GM18505 (cell line): ENCODE measurements around the gene GINS2.

Experiments used
- ATAC-seq: cut with Tn5 transposase; IDR thresholded peaks from one replicate; pipeline ENCODE4 v1.9.1; 2021; ENCODE audit not compliant: unreplicated experiment
- POLR2A ChIP-seq: IDR thresholded peaks from 4 replicates; pipeline ENCODE4 v1.6.1; 2011; ENCODE audit warnings: borderline replicate concordance; ENCODE audit not compliant: insufficient read depth, insufficient read length; ENCODE audit errors: extremely low read depth

Gene GINS2

DNA sequence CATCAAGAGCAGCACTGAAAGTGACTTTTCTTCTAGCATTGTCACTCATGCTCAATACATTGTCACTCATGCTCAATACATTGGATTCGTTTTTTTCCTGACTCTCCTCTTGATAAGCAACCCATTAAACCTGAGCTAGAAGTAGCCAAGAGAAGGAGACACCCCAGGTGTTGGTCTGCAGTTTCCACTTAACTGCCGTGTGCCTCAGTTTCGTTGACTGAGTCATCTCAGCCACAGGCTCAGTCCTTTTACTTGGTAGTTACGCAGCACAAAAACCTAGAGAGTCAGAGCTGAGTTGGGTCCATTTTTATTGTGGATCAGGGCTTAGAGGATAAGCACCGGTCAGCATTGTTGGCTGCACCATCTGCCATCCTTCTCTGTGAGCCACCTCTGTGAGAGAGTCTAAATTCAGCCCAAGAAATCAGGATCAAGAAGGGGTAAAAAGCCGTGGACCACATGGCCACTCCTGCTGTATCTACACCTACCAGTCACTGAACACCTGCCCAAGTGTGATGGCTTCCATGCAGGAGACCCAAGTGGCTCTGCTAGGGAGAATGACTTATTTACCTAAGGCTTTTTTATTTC lies 11.3 kb downstream of the GINS2 start:
- TF ChIP-seq POLR2A = no peak
- ATAC-seq = no peak

DNA sequence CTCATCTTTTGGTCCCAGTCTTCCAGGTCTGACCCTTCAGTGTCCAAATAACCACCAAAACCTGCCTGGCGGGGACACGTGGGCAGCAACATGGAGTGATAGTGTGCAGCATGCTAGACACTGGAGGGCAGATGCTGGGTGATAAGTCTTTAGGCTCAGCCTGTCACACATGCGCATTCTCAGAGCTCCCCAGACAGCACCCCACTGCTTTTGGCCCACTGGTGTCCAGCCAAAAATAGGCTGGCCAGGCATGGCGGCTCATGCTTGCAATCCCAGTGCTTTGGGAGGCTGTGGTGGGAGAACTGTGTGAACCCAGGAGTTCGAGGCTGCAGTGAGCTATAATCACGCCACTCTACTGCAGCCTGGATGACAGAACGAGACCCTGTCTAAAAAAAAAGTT lies 12.3 kb downstream of the GINS2 start:
- no peak for ATAC-seq

DNA sequence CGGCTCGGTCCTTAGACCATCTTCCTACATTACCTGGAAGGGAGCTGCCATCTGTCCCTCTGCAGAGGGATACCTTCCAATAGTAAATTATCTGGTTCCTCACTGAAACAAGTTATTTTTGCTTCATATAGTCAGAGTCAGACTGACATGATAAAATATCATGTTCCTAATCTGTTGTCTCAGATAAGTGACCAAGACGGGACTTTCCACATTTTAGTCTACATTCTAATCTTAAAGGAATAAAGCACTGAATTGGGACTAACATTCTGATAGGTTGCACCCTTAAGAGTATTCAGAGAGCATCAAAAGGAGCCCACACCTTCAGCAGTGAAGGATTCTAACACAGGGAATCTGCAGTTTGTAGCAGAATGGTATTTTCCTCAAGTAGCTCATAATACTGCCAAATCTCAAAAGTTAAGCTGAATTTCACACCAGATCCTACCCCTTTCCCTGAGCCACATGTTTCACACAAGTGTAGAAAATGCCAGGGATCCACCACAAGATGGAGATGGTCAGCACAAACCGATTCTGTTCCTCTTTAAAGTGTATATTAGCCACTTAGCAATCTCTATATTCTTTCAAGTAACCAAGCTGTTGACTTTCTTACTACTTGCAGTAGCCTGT lies 13.4 kb downstream of the GINS2 start:
- no peak for TF ChIP-seq POLR2A
- ATAC-seq = no peak

More for the DNA sequence above, 12.3 kb downstream of the GINS2 start:
- TF ChIP-seq POLR2A = no peak

DNA sequence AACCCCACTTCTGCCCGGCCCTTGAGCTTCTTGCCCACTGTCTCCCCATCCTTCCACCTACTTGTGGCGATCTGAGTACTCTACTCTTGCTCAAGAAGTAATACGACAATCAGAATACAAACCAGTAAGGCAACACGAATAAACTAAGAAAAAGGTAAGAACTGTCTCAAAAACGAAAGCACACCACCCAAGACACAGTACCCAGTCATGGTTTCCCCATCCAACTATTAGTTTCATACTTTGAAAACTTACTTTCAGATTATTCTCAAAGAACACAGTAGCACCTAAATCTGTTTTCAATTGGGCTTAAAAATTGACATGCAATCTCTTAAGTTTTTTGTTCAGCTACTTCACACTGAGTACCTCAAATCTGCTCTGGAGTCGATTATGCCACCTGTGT lies 13.9 kb downstream of the GINS2 start:
- TF ChIP-seq POLR2A = no peak
- ATAC-seq = no peak

DNA sequence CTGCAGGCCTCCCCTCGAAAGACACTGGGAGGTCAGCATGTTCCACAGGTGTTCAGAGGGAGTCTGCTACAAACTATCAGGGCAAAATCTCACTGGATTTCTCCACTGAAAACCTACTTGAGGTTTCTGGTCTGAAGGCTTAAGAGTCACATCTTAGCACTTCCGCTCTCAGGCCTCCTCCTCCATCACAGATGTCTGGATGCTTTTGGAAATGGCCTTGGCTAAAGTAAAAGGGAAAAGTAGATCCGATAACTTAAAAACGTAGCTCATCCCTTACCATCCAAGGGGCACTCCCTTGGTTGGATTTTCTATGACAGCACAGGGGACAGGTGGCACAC lies 14.4 kb downstream of the GINS2 start:
- no peak for TF ChIP-seq POLR2A

DNA sequence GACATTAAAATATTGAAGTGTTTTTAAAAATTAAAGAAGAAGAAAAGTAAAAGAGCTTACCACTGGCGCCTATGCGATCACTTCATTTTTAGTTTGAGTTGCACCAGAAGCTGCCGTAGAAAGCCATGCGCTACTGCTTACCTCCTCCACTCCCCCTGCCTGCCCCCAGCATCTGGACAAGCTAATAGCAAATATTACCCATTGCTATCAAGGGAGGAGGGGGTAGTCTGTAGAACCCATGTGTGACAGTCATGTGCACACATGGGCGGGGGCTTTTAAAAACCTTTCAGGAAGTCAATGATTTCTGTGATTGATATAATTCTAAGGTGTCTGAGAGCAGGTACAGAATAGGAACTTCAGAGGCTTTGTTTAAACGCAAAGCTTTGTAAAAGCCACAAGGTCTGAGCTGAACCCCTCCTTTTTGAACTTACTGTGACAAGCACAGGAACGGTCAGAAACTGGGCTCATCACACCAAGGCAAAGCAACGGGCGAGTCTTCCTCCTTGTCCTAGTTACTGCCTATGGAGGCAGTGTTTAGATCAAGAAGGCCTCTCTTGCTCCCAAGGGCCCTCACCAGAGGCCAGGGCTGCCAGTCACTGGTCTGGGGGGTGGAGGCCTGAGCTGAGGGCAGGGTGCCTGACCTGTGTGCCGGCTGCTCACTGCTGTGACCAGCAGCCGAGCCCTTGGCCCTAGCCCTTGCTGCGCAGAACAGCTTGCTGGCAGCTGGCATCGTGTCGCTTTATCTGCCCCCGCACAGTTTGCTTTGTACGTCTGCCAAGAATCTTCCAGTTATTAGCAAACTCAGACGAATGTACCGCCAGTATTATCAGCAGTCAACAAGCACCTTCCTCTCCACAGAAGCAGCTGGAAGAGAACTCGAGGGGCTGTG lies 15.0 kb downstream of the GINS2 start:
- no peak for TF ChIP-seq POLR2A
- no peak for ATAC-seq

More for the DNA sequence above, 14.4 kb downstream of the GINS2 start:
- no peak for ATAC-seq

DNA sequence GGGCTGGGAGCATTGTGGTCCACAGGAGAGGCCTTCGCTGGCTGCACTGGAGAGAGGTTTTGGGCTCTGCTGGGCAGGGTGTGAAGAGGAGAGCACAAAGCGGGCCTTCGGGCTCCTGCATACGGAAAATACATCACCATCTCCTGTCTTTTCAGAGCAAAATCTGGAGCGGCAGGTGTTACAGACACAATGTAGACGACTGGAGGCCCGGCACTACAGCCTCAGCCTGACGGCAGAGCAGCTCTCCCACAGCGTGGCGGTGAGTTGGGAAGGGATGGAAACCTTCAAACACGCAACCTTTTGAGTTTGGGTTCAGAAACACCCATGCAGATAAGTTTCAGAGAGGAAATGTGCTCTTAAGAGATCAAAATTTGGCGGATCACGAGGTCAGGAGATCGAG lies 17.9 kb downstream of the GINS2 start:
- TF ChIP-seq POLR2A = no peak
- ATAC-seq = no peak

DNA sequence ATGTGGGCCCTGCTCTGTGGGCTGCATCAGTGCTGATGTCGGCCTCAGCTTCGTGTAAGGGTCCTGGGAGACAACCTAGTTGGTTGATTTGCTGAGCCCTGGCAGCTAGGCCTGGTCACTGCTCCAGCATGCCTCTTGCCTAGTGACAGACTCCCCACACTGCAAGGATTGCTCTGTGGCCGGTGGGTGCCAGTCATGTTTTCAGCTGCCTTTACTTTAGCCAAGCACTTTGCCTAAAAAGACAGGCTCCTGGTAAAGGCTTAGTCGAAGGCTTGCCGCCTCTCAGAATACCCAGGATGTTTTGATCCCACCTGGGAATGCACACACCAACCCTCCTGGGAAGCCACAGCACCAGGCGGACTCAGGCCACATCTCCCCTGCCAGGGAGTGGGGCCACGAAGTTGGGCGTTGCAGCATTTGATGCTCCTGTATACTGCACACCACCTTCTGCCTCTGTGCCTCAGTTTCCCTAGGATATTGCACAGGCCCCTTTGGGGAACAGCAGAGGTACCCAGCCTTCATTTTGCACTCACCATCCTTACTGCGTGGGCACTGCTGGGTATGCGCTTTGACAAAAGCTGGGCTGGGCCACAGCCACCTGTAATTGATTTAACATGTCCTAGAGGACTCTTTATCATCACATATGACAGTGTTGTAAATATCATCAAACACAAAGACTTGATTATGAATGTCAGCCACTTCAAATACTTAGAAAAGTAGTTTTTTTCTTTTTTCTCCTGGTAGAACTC lies 19.9 kb downstream of the GINS2 start:
- TF ChIP-seq POLR2A = no peak
- no peak for ATAC-seq

DNA sequence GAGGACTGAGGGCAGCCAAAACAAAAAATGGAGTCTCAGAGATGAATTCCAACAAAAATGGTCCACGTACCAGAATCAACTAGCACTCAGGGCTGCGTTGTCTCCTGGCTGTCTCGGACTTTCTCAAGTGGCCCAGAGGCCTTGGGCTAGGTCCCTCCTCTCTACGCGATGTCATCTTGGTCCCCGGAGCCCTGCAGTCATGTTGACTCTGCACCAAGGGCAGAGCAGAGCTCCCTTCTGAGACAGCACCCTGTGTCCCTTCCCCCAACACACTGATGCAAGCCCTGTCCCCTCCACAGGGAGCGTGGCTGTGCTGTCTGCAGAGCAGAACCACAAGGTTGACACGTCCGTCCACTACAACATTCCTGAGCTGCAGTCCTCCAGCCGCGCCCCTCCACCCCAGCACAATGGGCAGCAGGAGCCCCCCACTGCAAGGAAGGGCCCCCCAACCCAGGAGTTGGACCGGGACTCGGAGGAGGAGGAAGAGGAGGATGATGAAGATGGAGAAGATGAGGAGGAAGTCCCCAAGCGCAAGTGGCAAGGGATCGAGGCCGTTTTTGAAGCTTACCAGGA lies 20.8 kb downstream of the GINS2 start:
- TF ChIP-seq POLR2A = no peak
- no peak for ATAC-seq

DNA sequence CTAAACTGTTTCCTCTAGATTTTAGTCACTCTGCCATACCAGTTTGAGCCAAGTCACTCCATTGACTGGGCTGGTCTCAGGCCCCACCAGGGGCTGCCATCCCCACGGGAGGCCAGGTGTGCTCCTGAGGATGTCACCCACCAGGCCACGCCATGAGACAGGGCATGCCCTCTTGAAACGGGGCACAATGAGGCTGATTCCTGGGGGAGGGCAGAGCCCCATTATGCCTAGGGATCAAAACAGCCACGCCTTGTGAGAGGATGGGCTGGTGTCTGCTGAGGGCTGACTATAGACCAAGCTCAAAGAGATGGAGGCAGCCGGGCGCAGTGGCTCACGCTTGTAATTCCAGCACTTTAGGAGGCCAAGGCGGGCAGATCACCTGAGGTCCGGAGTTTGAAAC lies 21.5 kb downstream of the GINS2 start:
- no peak for ATAC-seq
- TF ChIP-seq POLR2A = no peak

DNA sequence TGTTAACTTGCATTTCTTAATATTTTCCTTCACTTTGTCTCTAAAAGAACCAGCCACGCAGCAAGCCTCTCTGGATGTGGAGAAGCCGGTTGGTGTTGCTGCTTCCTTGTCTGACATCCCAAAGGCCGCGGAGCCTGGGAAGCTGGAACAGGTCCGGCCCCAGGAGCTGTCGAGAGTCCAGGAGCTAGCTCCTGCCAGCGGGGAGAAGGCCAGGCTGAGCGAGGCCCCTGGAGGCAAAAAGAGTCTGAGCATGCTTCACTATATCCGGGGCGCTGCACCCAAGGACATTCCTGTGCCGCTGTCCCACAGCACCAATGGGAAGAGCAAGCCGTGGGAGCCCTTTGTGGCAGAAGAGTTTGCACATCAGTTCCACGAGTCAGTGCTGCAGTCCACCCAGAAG lies 22.8 kb downstream of the GINS2 start:
- ATAC-seq = no peak
- TF ChIP-seq POLR2A = no peak

DNA sequence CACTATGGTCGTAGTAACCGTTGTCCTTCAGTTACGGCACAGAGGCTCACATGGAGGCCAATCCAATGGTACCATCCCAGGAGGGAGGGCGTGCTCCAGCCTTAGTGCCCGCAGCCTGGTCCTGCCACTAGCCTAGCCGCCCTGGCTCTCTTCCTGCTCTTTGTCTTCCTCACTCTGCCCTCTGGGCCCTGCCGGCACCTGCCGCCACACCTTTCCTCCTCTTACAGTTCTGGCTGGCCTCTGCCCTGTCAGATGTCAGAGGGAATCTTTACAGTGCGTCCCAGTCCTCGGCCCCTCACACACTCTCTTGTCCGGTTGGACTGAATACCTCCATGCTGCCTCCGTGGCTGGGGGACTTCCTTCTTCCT lies 23.4 kb downstream of the GINS2 start:
- ATAC-seq = no peak

More for the DNA sequence above, 23.4 kb downstream of the GINS2 start:
- TF ChIP-seq POLR2A = no peak
